ENCODE data around the gene PROCR.

GRCh38 chr20:35200267-35200666 lies 28.4 kb downstream of the PROCR start:
- TF ChIP-seq, protein P1, sequence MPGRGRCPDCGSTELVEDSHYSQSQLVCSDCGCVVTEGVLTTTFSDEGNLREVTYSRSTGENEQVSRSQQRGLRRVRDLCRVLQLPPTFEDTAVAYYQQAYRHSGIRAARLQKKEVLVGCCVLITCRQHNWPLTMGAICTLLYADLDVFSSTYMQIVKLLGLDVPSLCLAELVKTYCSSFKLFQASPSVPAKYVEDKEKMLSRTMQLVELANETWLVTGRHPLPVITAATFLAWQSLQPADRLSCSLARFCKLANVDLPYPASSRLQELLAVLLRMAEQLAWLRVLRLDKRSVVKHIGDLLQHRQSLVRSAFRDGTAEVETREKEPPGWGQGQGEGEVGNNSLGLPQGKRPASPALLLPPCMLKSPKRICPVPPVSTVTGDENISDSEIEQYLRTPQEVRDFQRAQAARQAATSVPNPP (IDR thresholded peaks at IDR 0.05; ENCODE audit: borderline replicate concordance, insufficient read depth, insufficient read length): no peak
- TF ChIP-seq RBFOX2 (IDR thresholded peaks at IDR 0.05; ENCODE audit: low read depth, low read length) (no peak), SIN3A (IDR thresholded peaks at IDR 0.05; ENCODE audit: borderline replicate concordance in 2 of 2, control insufficient read depth in 1 of 2, low read depth in 2 of 2, low read length in 2 of 2) (no peak), MAZ (CRISPR knock-in tag; conservative IDR thresholded peaks at IDR 0.05 in 1 of 2, IDR thresholded peaks at IDR 0.05 in 1 of 2) (no peak), ZNF277 (CRISPR knock-in tag; IDR thresholded peaks at IDR 0.05; ENCODE audit: borderline replicate concordance) (no peak), ESRRA (IDR thresholded peaks at IDR 0.05; ENCODE audit: borderline replicate concordance, low read depth) (no peak)
